Keratinocyte (primary cell): ENCODE data around the gene ANKFN1. TPM values are rescaled to one million over a fixed set of nuclear protein-coding genes. Genes with fewer than 3 reads are reported as not detected.

Experiments used
- DNase-seq: peaks from one replicate; pipeline ENCODE4 v3.0.0-alpha.2; 2011; ENCODE audit warnings: low read depth, missing footprints, low spot score
- FAIRE-seq: peaks from 2 replicates; lab custom pipeline; 2011; peaks lifted over from hg19 to GRCh38; lab: Jason Lieb, UNC
- H2AFZ ChIP-seq: 2 replicates; pipeline ENCODE4 v1.6.0; 2012; ENCODE audit warnings: low read length, control low read depth, inconsistent platforms; ENCODE audit not compliant: control insufficient read depth
- H3K27ac ChIP-seq: 2 replicates; pipeline ENCODE4 v1.5.1; 2011; ENCODE audit warnings: low read length; ENCODE audit not compliant: control insufficient read depth, insufficient read depth
- H3K27me3 ChIP-seq: 3 replicates; pipeline ENCODE4 v1.6.0; 2011; ENCODE audit warnings: low read length; ENCODE audit not compliant: control insufficient read depth, insufficient read depth; ENCODE audit errors: extremely low read depth
- H3K36me3 ChIP-seq, 2 experiments: 2 replicates in 1 of 2; 3 replicates in 1 of 2; pipeline ENCODE4 v1.5.1; 2011; ENCODE audit warnings: low read length in 2 of 2, mild to moderate bottlenecking in 1 of 2; ENCODE audit not compliant: control insufficient read depth in 2 of 2, insufficient read depth in 2 of 2; ENCODE audit errors: extremely low read depth in 1 of 2
- H3K4me1 ChIP-seq: 3 replicates; pipeline ENCODE4 v1.5.1; 2011; ENCODE audit warnings: low read length; ENCODE audit not compliant: control insufficient read depth, insufficient read depth; ENCODE audit errors: extremely low read depth
- H3K4me2 ChIP-seq: 3 replicates; pipeline ENCODE4 v1.6.0; 2011; ENCODE audit warnings: low read depth, low read length; ENCODE audit not compliant: control insufficient read depth, insufficient read depth; ENCODE audit errors: extremely low read depth
- H3K4me3 ChIP-seq, 3 experiments: fragments of 200-600 bp in 1 of 3; sonication (generic) in 1 of 3; 2 replicates in 2 of 3; 3 replicates in 1 of 3; pipeline ENCODE4 v1.5.1; 2011 to 2016; ENCODE audit warnings: low read length in 3 of 3, mild to moderate bottlenecking in 3 of 3, control low read depth in 2 of 3, inconsistent platforms in 1 of 3, low read depth in 1 of 3, mixed read lengths in 1 of 3, mixed run types in 1 of 3, moderate library complexity in 1 of 3; ENCODE audit not compliant: control insufficient read depth in 2 of 3, insufficient read depth in 2 of 3; ENCODE audit errors: extremely low read depth in 1 of 3
- H3K79me2 ChIP-seq: 2 replicates; pipeline ENCODE4 v1.6.0; 2012; ENCODE audit warnings: low read length; ENCODE audit not compliant: control insufficient read depth, insufficient read depth
- H3K9ac ChIP-seq: 3 replicates; pipeline ENCODE4 v1.6.0; 2011; ENCODE audit warnings: low read length; ENCODE audit not compliant: control insufficient read depth, insufficient read depth; ENCODE audit errors: extremely low read depth
- H3K9me1 ChIP-seq: 3 replicates; pipeline ENCODE4 v1.6.0; 2011; ENCODE audit warnings: low read length; ENCODE audit not compliant: control insufficient read depth, insufficient read depth; ENCODE audit errors: extremely low read depth
- H3K9me3 ChIP-seq: 2 replicates; pipeline ENCODE4 v1.5.1; 2012; ENCODE audit warnings: low read depth, low read length; ENCODE audit not compliant: control insufficient read depth
- H4K20me1 ChIP-seq: 3 replicates; pipeline ENCODE4 v1.6.0; 2011; ENCODE audit warnings: low read length; ENCODE audit not compliant: control insufficient read depth, insufficient read depth; ENCODE audit errors: extremely low read depth
- CTCF ChIP-seq, 3 experiments: IDR thresholded peaks in 1 of 3; conservative IDR thresholded peaks in 1 of 3; optimal IDR thresholded peaks in 1 of 3; 2 replicates in 2 of 3; 3 replicates in 1 of 3; pipeline versions ENCODE3 to v1.5.1; 2011; ENCODE audit warnings: low read length in 3 of 3, mild to moderate bottlenecking in 3 of 3, moderate library complexity in 2 of 3, control low read depth in 1 of 3, inconsistent platforms in 1 of 3; ENCODE audit not compliant: insufficient read depth in 2 of 3; ENCODE audit errors: extremely low read depth in 1 of 3
- EZH2 ChIP-seq: IDR thresholded peaks from one replicate; pipeline ENCODE4 v1.6.1; 2012; ENCODE audit warnings: inconsistent platforms, mild to moderate bottlenecking, low read length, moderate library complexity
- dilution Hi-C: fragments of 300-500 bp; cut with MboI; formaldehyde crosslinking; loops from one replicate; pipeline ENCODE4 v1.7.0; 2020; ENCODE audit warnings: low sequenced_read_pairs; ENCODE audit not compliant: extremely low pct_ligation_motif_present
- polyA plus RNA-seq, 5 experiments: library from polyadenylated mRNA; depleted of rRNA in 3 of 5; stranded (reverse) in 3 of 5; stranded (forward) in 1 of 5; unstranded in 1 of 5; fragments of >200 nt; gene quantifications; 1 replicate in 1 of 5; 2 replicates in 3 of 5; 3 replicates in 1 of 5; pipeline versions ENCODE4 v1.2.1 to v1.2.3, GENCODE V29; 2011 to 2012; ENCODE audit warnings: missing spikeins in 2 of 5, low read depth in 1 of 5, low replicate concordance in 1 of 5

Gene ANKFN1
- polyA plus RNA-seq, 1 donor (not counting 4 experiments of a cell fraction or from before 2014, with no cell fraction given) = 0.12 TPM

GRCh38 chr17:56130631-56131030 is 22.6 kb upstream of the ANKFN1 start:
- Histone ChIP-seq H4K20me1 (no peaks in the 10 kb centered on the region), H3K4me3 (no peak overlapping the region), H3K9me1 (no peaks in the 10 kb centered on the region), H3K4me1 (no peaks in the 10 kb centered on the region), H3K27ac (no peak overlapping the region), H3K9ac (no peak overlapping the region), H3K79me2 (no peaks in the 10 kb centered on the region), H3K36me3 (no peaks in the 10 kb centered on the region), H2AFZ (no peak overlapping the region), H3K9me3 (no peaks in the 10 kb centered on the region), H3K27me3 (no peaks in the 10 kb centered on the region), H3K4me2 (no peak overlapping the region)
- dilution Hi-C loops = no loop called here
- no peak for FAIRE-seq
- DNase-seq = no peak
- TF ChIP-seq CTCF (optimal IDR thresholded peaks at IDR 0.05 in 1 of 3, IDR thresholded peaks at IDR 0.05 in 1 of 3, conservative IDR thresholded peaks at IDR 0.05 in 1 of 3; ENCODE audit: extremely low read depth in 1 of 3, insufficient read depth in 2 of 3, low read length in 3 of 3) (no peak), EZH2 (no peak)

- DNase-seq (no peak), FAIRE-seq (no peak)
- Histone ChIP-seq H3K9me1 (no peaks in the 10 kb centered on the region), H2AFZ (no peak overlapping the region), H3K79me2 (no peaks in the 10 kb centered on the region), H3K4me2 (no peak overlapping the region), H3K4me1 (no peaks in the 10 kb centered on the region), H3K27ac (no peak overlapping the region), H3K36me3 (no peaks in the 10 kb centered on the region), H3K9me3 (no peaks in the 10 kb centered on the region), H3K9ac (no peak overlapping the region), H4K20me1 (no peaks in the 10 kb centered on the region), H3K4me3 (no peak overlapping the region), H3K27me3 (no peaks in the 10 kb centered on the region)
- dilution Hi-C loops = no loop called here
- TF ChIP-seq CTCF (optimal IDR thresholded peaks at IDR 0.05 in 1 of 3, IDR thresholded peaks at IDR 0.05 in 1 of 3, conservative IDR thresholded peaks at IDR 0.05 in 1 of 3; ENCODE audit: extremely low read depth in 1 of 3, insufficient read depth in 2 of 3, low read length in 3 of 3) (no peak), EZH2 (no peak)
Measured at GRCh38 chr17:56131431-56131830, 21.8 kb upstream of the ANKFN1 start.
